Bronchial epithelial cell (primary cell): ENCODE measurements around the gene COMMD8. TPM values are rescaled to one million over a fixed set of nuclear protein-coding genes. Genes with fewer than 3 reads are reported as not detected.

Experiments used
- DNase-seq: peaks from one replicate; pipeline ENCODE4 v3.0.0-alpha.2; 2010; ENCODE audit warnings: low read depth
- FAIRE-seq: peaks from 2 replicates; lab custom pipeline; 2011; peaks lifted over from hg19 to GRCh38; lab: Jason Lieb, UNC
- H3K27me3 ChIP-seq: 2 replicates; pipeline ENCODE4 v1.5.1; 2011; ENCODE audit warnings: low read length; ENCODE audit not compliant: control insufficient read depth, insufficient read depth
- H3K36me3 ChIP-seq: 2 replicates; pipeline ENCODE4 v1.5.1; 2011; ENCODE audit warnings: low read length; ENCODE audit not compliant: control insufficient read depth, insufficient read depth
- H3K4me3 ChIP-seq: 2 replicates; pipeline ENCODE4 v1.5.1; 2011; ENCODE audit warnings: mild to moderate bottlenecking, low read depth, low read length, control low read depth
- CTCF ChIP-seq: IDR thresholded peaks from 2 replicates; pipeline ENCODE4 v1.5.1; 2011; ENCODE audit warnings: mild to moderate bottlenecking, moderate library complexity, low read length, control low read depth, inconsistent platforms; ENCODE audit not compliant: insufficient read depth, severe bottlenecking
- total RNA-seq: library from RNA; depleted of rRNA; stranded (reverse); fragments of >200 nt; gene quantifications from 2 replicates; pipeline ENCODE4 v1.2.1, GENCODE V29; 2014

The COMMD8 gene
- total RNA-seq, 1 donor from 2014 or later = 29.2 TPM

GRCh38 chr4:47482326-47482725 lies 18.8 kb upstream of the COMMD8 start:
- Histone ChIP-seq H3K4me3 (no peak overlapping the region), H3K36me3 (no peaks in the 10 kb centered on the region), H3K27me3 (no peaks in the 10 kb centered on the region)
- DNase-seq (peak; percentile 91), FAIRE-seq (no peak)
- TF ChIP-seq CTCF = no peak

DNA sequence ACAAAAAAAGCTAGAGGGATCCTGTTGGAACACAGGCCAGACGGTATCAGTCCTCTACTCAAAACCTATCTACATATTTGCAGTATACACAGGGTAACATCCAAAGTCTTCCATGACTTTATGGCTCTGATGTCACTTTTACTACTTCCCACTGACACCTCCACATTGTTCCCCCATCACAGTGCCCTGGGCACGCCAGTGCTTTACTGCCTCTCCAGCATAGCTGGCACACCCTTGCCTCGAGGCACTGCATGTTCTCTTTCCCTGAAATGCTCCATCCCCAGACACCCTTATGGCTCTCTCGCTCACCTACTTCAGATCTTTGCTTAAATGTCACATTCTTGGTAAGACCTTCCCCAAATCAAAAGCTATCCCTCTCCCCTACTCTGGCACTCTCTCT lies 15.3 kb upstream of the COMMD8 start:
- H3K4me3 ChIP-seq = no peak overlapping the region
- FAIRE-seq (no peak), DNase-seq (no peak)
- no peaks in the 10 kb centered on the region for H3K27me3 ChIP-seq
- no peak for TF ChIP-seq CTCF
- H3K36me3 ChIP-seq = no peaks in the 10 kb centered on the region

- FAIRE-seq = no peak
- no peak overlapping the region for H3K4me3 ChIP-seq
- DNase-seq = no peak
- no peak for TF ChIP-seq CTCF
- no peaks in the 10 kb centered on the region for H3K36me3 ChIP-seq
- H3K27me3 ChIP-seq = no peaks in the 10 kb centered on the region
Observed at GRCh38 chr4:47475411-47475810, 11.9 kb upstream of the COMMD8 start.

DNA sequence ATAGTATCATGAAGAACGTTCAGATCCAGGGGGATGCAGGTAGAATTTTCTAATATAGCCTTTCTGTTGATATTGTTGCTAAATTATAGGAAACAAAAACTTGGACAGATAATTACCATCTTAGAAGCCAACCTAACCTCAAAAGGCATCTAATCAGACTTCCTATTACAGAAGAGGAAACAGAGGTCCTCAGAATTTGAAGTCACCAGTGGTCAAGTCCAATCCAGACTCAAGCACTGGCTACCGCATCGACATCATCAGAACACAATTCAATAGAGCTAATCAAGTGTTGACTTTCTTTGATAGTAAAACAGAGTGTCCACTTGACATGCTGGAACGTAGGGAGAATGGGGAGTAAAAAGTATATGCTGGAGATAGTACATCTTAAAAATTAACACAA lies 11.3 kb upstream of the COMMD8 start:
- no peak for FAIRE-seq
- Histone ChIP-seq H3K36me3 (no peaks in the 10 kb centered on the region), H3K27me3 (no peaks in the 10 kb centered on the region), H3K4me3 (no peak overlapping the region)
- no peak for TF ChIP-seq CTCF
- no peak for DNase-seq

DNA sequence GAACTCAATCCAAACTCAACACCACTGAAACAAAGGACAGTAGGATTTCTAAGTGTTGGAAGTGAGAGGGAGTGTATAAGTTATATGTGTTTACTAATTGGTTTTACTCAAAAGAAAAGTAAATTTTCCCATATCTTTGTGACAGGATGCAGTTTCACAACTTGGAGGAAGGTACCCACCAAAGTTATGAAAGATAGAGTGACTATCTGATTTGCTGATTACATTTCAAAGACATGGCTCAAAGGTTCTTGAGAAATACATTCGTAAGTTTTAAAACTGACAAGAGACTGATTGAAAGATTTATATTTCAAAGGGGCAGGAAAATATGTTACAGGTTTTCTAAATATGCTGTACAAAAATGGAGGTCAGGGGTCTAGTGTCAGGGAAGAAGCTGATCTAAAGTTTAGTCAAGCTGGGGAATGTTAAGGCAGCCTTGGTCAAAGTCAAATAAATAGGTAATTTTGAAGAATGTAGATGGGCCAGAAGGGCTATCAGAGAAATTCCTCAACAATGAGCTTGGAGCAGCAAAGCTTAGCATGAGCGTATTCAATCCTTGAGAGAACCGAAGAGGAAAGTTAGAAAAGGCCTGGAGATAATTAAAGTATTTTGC lies 9.7 kb upstream of the COMMD8 start:
- no peak overlapping the region for H3K4me3 ChIP-seq
- DNase-seq = no peak
- H3K27me3 ChIP-seq = no peaks in the 10 kb centered on the region
- FAIRE-seq = no peak
- no peaks in the 10 kb centered on the region for H3K36me3 ChIP-seq
- TF ChIP-seq CTCF = no peak

DNA sequence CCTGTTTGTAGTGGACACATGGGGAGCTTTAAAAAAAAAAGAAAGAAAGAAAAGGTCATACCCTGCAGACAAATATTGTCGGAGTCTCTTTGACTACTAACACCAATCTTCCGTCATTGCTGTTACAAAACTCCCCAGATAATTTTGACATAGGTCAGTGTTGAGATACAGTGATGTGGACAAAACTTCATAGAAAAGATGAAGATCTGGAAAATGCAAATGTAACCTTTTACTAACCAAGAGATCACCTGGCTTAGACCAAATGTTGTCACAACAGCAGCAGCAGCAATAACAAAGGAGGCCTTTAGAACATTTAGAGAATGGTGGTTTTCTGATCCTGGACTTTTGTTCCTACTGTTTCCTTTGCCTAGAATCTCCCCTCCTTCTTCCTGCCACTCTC lies 8.1 kb upstream of the COMMD8 start:
- H3K36me3 ChIP-seq = no peaks in the 10 kb centered on the region
- FAIRE-seq (no peak), DNase-seq (no peak)
- no peak for TF ChIP-seq CTCF
- H3K27me3 ChIP-seq = no peaks in the 10 kb centered on the region
- no peak overlapping the region for H3K4me3 ChIP-seq
